Upper lobe of right lung (tissue), 1 donor: ENCODE results near the gene LY9. TPM values are rescaled to one million over a fixed set of nuclear protein-coding genes. Genes with fewer than 3 reads are reported as not detected.

Source experiments
- ATAC-seq: fragments of 200-7000 bp; cut with Tn5 transposase; one replicate; pipeline ENCODE4 v1.9.1; 2020; ENCODE audit warnings: mild to moderate bottlenecking, moderate library complexity
- DNase-seq: peaks from one replicate; pipeline ENCODE4 v3.0.0-alpha.2; 2020
- H3K27ac ChIP-seq: fragments of 200-600 bp; one replicate; pipeline ENCODE4 v1.8.0; 2022
- H3K27me3 ChIP-seq: fragments of 200-600 bp; one replicate; pipeline ENCODE4 v1.8.0; 2022; ENCODE audit warnings: mild to moderate bottlenecking
- H3K36me3 ChIP-seq: fragments of 200-600 bp; one replicate; pipeline ENCODE4 v1.8.0; 2022
- H3K4me1 ChIP-seq: fragments of 200-600 bp; one replicate; pipeline ENCODE4 v1.8.0; 2022
- H3K4me3 ChIP-seq: fragments of 200-600 bp; one replicate; pipeline ENCODE4 v1.8.0; 2022; ENCODE audit warnings: mild to moderate bottlenecking
- H3K9me3 ChIP-seq: fragments of 200-600 bp; one replicate; pipeline ENCODE4 v1.8.0; 2022
- intact Hi-C: fragments of 100-400 bp; cut with DNase I; formaldehyde crosslinking; loops from one replicate; pipeline ENCODE4 v1.11.0; 2022
- total RNA-seq: library from RNA; stranded (reverse); fragmentation: NEBNext Ultra II Directional; extraction: Animal tissue kit (Norgen Biotek cat#: 25700); gene quantifications from one replicate; pipeline ENCODE4 v1.2.1, GENCODE V29; 2021
- TF ChIP-seq, protein P1 (sequence below): fragments of 200-600 bp; IDR thresholded peaks from one replicate; pipeline ENCODE4 v1.8.0; 2022; ENCODE audit warnings: antibody characterized with exemption
- donor health status: DM: no; HTN: yes; CAD: no; lungs with severe emphysema.

The LY9 gene
- total RNA-seq, 1 donor from 2014 or later, result 3.3 TPM

GRCh38 chr1:160750608-160751007 lies 45.4 kb upstream of the LY9 start:
- H3K9me3 ChIP-seq, result no peaks in the 10 kb centered on the region
- no peak overlapping the region for H3K27ac ChIP-seq
- H3K27me3 ChIP-seq, result peaks cover 5% of the 10 kb centered on the region
- TF ChIP-seq, protein P1, sequence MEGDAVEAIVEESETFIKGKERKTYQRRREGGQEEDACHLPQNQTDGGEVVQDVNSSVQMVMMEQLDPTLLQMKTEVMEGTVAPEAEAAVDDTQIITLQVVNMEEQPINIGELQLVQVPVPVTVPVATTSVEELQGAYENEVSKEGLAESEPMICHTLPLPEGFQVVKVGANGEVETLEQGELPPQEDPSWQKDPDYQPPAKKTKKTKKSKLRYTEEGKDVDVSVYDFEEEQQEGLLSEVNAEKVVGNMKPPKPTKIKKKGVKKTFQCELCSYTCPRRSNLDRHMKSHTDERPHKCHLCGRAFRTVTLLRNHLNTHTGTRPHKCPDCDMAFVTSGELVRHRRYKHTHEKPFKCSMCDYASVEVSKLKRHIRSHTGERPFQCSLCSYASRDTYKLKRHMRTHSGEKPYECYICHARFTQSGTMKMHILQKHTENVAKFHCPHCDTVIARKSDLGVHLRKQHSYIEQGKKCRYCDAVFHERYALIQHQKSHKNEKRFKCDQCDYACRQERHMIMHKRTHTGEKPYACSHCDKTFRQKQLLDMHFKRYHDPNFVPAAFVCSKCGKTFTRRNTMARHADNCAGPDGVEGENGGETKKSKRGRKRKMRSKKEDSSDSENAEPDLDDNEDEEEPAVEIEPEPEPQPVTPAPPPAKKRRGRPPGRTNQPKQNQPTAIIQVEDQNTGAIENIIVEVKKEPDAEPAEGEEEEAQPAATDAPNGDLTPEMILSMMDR, result no peak
- no peaks in the 10 kb centered on the region for H3K36me3 ChIP-seq
- H3K4me3 ChIP-seq, result no peak overlapping the region
- no peak for ATAC-seq
- no peaks in the 10 kb centered on the region for H3K4me1 ChIP-seq
- intact Hi-C loops, result no loop called here
- no peak for DNase-seq

DNA sequence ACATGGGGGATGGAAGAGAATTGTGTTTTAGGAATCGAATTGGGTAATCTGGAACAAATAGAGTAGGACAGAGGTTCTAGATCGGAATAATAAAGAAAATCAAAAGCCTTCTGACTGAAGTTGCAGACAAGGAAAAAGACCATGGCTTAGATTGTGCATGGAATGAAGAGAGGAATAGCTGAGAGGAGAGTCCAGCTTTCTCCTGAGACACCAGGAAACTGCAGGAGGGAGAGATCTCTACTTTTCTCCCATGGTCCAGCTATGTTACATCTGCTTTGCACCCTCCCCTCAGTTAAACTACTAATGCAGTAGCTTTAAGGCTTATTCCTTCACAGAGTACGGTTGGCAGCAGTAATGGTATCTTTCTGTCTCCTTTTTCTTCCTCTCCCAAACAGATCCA lies 43.6 kb upstream of the LY9 start:
- ATAC-seq (no peak), DNase-seq (no peak)
- H3K27ac ChIP-seq, result no peak overlapping the region
- no peaks in the 10 kb centered on the region for H3K36me3 ChIP-seq
- intact Hi-C loops, result no loop called here
- H3K9me3 ChIP-seq, result no peaks in the 10 kb centered on the region
- peaks cover 5% of the 10 kb centered on the region for H3K27me3 ChIP-seq
- H3K4me3 ChIP-seq, result no peak overlapping the region
- TF ChIP-seq, protein P1, result no peak
- no peaks in the 10 kb centered on the region for H3K4me1 ChIP-seq

- Histone ChIP-seq H3K27ac (no peak overlapping the region), H3K4me1 (no peaks in the 10 kb centered on the region), H3K36me3 (no peaks in the 10 kb centered on the region), H3K9me3 (no peaks in the 10 kb centered on the region), H3K4me3 (no peak overlapping the region), H3K27me3 (peaks cover 5% of the 10 kb centered on the region)
- DNase-seq (no peak), ATAC-seq (no peak)
- TF ChIP-seq, protein P1, result no peak
- intact Hi-C loops, result no loop called here
Measured at GRCh38 chr1:160752924-160753323, 43.0 kb upstream of the LY9 start.

DNA sequence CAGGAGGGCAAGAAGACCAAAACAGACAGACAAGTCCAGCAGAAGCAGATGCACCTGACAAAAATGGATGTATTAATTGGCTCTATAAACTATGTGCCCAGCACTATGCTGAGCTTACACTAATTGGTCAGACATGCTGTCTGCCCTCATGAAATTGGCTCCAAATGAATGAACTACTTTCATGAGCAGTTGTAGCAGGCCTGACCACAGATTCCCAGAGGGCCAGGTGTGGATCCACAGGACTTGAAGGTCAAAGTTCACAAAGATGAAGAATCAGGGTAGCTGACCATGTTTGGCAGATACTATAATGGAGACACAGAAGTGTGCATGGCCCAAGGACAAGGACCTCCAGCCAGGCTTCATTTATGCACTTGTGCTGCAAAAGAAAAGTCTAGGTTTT lies 42.4 kb upstream of the LY9 start:
- peaks cover 5% of the 10 kb centered on the region for H3K27me3 ChIP-seq
- H3K4me1 ChIP-seq, result no peaks in the 10 kb centered on the region
- TF ChIP-seq, protein P1, result no peak
- intact Hi-C loops, result no loop called here
- no peak overlapping the region for H3K27ac ChIP-seq
- H3K9me3 ChIP-seq, result no peaks in the 10 kb centered on the region
- no peaks in the 10 kb centered on the region for H3K36me3 ChIP-seq
- ATAC-seq, result no peak
- H3K4me3 ChIP-seq, result no peak overlapping the region
- DNase-seq, result no peak

DNA sequence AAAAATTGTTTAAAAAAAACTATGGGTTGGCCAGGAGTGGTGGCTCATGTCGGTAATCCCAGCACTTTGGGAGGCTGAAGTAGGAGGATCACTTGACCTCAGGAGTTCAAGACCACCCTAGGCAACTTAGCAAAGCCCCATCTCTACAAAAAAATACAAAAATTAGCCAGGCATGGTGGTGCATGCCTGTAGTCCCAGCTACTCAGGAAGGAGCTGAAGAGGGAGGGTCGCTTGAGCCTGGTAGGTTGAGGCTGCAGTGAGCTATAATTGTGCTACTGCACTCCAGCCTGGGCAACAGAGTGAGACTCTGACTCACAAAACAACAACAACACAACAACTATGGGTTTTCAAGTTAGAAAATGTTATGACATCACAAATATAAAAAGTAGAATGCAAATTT lies 40.5 kb upstream of the LY9 start:
- TF ChIP-seq, protein P1, result no peak
- H3K27ac ChIP-seq, result no peak overlapping the region
- H3K9me3 ChIP-seq, result no peaks in the 10 kb centered on the region
- ATAC-seq (no peak), DNase-seq (no peak)
- no peak overlapping the region for H3K4me3 ChIP-seq
- H3K27me3 ChIP-seq, result peaks cover 5% of the 10 kb centered on the region
- no peaks in the 10 kb centered on the region for H3K4me1 ChIP-seq
- H3K36me3 ChIP-seq, result no peaks in the 10 kb centered on the region
- intact Hi-C loops, result no loop called here
